Measurements from ENCODE around the gene KBTBD2.
A peak's percentile ranks its signal among the peaks of the same experiment; 100 is the strongest.
"Not testable (repeated sequence)": the region's sequence is repeated elsewhere in the genome, so short reads cannot be mapped to it uniquely, and the experiment has no call there.

KBTBD2 gene

GRCh38 chr7:32865448-32866030 is 26.0 kb downstream of the KBTBD2 start:
- no peak for DNase-seq (ENCODE audit: low read depth)
- H3K4me3 ChIP-seq (ENCODE audit: low read depth, low read length): no peak overlapping the region

- not testable (repeated sequence) for H3K4me3 ChIP-seq (ENCODE audit: low read depth, low read length); DNase-seq (ENCODE audit: low read depth)
These were observed 27.7 kb downstream of the KBTBD2 start for GRCh38 chr7:32863872-32864271.

- H3K4me3 ChIP-seq (ENCODE audit: low read depth, low read length): no peak overlapping the region
- DNase-seq (ENCODE audit: low read depth): no peak
These were observed 31.5 kb downstream of the KBTBD2 start for GRCh38 chr7:32860090-32860489.

GRCh38 chr7:32858648-32859047 is 32.9 kb downstream of the KBTBD2 start:
- no peak overlapping the region for H3K4me3 ChIP-seq (ENCODE audit: low read depth, low read length)
- DNase-seq (ENCODE audit: low read depth): no peak

- not testable (repeated sequence) for DNase-seq (ENCODE audit: low read depth); H3K4me3 ChIP-seq (ENCODE audit: low read depth, low read length)
These were observed 34.5 kb downstream of the KBTBD2 start for GRCh38 chr7:32857063-32857462.

- DNase-seq (ENCODE audit: low read depth); H3K4me3 ChIP-seq (ENCODE audit: low read depth, low read length): not testable (repeated sequence)
These were observed 35.5 kb downstream of the KBTBD2 start for GRCh38 chr7:32855837-32856775.

GRCh38 chr7:32850654-32851053 is 40.9 kb downstream of the KBTBD2 start:
- not testable (repeated sequence) for H3K4me3 ChIP-seq (ENCODE audit: low read depth, low read length); DNase-seq (ENCODE audit: low read depth)

- H3K4me3 ChIP-seq (ENCODE audit: low read depth, low read length); DNase-seq (ENCODE audit: low read depth): not testable (repeated sequence)
These were observed 42.9 kb downstream of the KBTBD2 start for GRCh38 chr7:32848655-32849054.

- no peak overlapping the region for H3K4me3 ChIP-seq (ENCODE audit: low read depth, low read length)
- peak; percentile 24 for DNase-seq (ENCODE audit: low read depth)
These were observed 44.8 kb downstream of the KBTBD2 start for GRCh38 chr7:32846630-32847225.

- not testable (repeated sequence) for H3K4me3 ChIP-seq (ENCODE audit: low read depth, low read length); DNase-seq (ENCODE audit: low read depth)
These were observed 46.8 kb downstream of the KBTBD2 start for GRCh38 chr7:32844748-32845147.

GRCh38 chr7:32843763-32844162 is 47.8 kb downstream of the KBTBD2 start:
- H3K4me3 ChIP-seq (ENCODE audit: low read depth, low read length); DNase-seq (ENCODE audit: low read depth): not testable (repeated sequence)

GRCh38 chr7:32839846-32840245 is 51.7 kb downstream of the KBTBD2 start:
- not testable (repeated sequence) for H3K4me3 ChIP-seq (ENCODE audit: low read depth, low read length); DNase-seq (ENCODE audit: low read depth)

- not testable (repeated sequence) for H3K4me3 ChIP-seq (ENCODE audit: low read depth, low read length); DNase-seq (ENCODE audit: low read depth)
These were observed 62.4 kb downstream of the KBTBD2 start for GRCh38 chr7:32828996-32829752.

All from skeletal muscle cell (primary cell).